B cell (primary cell): ENCODE data around the gene AQP12B. TPM values are rescaled to one million over a fixed set of nuclear protein-coding genes. Genes with fewer than 3 reads are reported as not detected.

Experiments used
- ATAC-seq: fragments of 200-7000 bp; cut with Tn5 transposase; one replicate; pipeline ENCODE4 v1.10.0; 2021; ENCODE audit warnings: low read depth, mild to moderate bottlenecking, moderate number of reproducible peaks, moderate library complexity
- CTCF ChIA-PET: fragments of 350-600 bp; sonication (Branson Sonifier 250); formaldehyde crosslinking; loops from one replicate; lab custom pipeline; 2021; ENCODE audit warnings: antibody characterized with exemption, inconsistent platforms; lab: Charles Lee
- POLR2A ChIA-PET: fragments of 350-600 bp; sonication (Branson Sonifier 250); formaldehyde crosslinking; loops from one replicate; lab custom pipeline; 2021; ENCODE audit warnings: antibody characterized with exemption; lab: Charles Lee
- DNase-seq: peaks from one replicate; pipeline ENCODE4 v3.0.0; 2013
- H2AFZ ChIP-seq: 2 replicates; pipeline ENCODE4 v1.6.1; 2012; ENCODE audit warnings: mild to moderate bottlenecking, low read depth, low read length; ENCODE audit not compliant: insufficient read depth, poor library complexity, severe bottlenecking
- H3K27ac ChIP-seq, 2 donors: 1 replicate in 1 of 2; 2 replicates in 1 of 2; pipeline ENCODE4 v1.5.1; 2012 to 2013; ENCODE audit warnings: low read length in 2 of 2, mild to moderate bottlenecking in 2 of 2, moderate library complexity in 1 of 2
- H3K27me3 ChIP-seq, 4 experiments: fragments of 200-600 bp in 1 of 4; sonication (generic) in 1 of 4; replicated peaks in 1 of 4; 1 replicate in 2 of 4; 2 replicates in 2 of 4; pipeline versions ENCODE4 v1.6.1 to v1.7.0; 2013 to 2016; ENCODE audit warnings: low read length in 3 of 4, mild to moderate bottlenecking in 2 of 4, mixed read lengths in 1 of 4, moderate library complexity in 1 of 4; ENCODE audit not compliant: insufficient read depth in 4 of 4, control insufficient read depth in 3 of 4; ENCODE audit errors: control extremely low read depth in 1 of 4
- H3K36me3 ChIP-seq, 2 experiments: replicated peaks in 1 of 2; 1 replicate in 1 of 2; 2 replicates in 1 of 2; pipeline versions ENCODE4 v1.6.1 to v1.7.1; 2013; ENCODE audit warnings: low read length in 1 of 2; ENCODE audit not compliant: insufficient read depth in 2 of 2, control insufficient read depth in 1 of 2; ENCODE audit errors: control extremely low read depth in 1 of 2, extremely low read depth in 1 of 2
- H3K4me1 ChIP-seq, 2 donors: fragments of 200-600 bp in 1 of 2; sonication (generic) in 1 of 2; 1 replicate in 1 of 2; 2 replicates in 1 of 2; pipeline versions ENCODE4 v1.5.1 to v1.6.1; 2013 to 2017; ENCODE audit warnings: low read length in 2 of 2; ENCODE audit not compliant: control insufficient read depth in 2 of 2, insufficient read depth in 2 of 2
- H3K4me2 ChIP-seq: replicated peaks from 2 replicates; pipeline ENCODE3; 2012; ENCODE audit warnings: mild to moderate bottlenecking, low read depth, low read length; ENCODE audit not compliant: poor library complexity, severe bottlenecking
- H3K4me3 ChIP-seq, 5 experiments: fragments of 200-600 bp in 1 of 5; sonication (generic) in 1 of 5; 1 replicate in 3 of 5; 2 replicates in 2 of 5; pipeline versions ENCODE4 v1.5.1 to v1.7.0; 2011 to 2016; ENCODE audit warnings: low read length in 4 of 5, mild to moderate bottlenecking in 4 of 5, low read depth in 2 of 5, control low read depth in 1 of 5, moderate library complexity in 1 of 5; ENCODE audit not compliant: insufficient read depth in 1 of 5; ENCODE audit errors: control extremely low read depth in 1 of 5, extremely low read depth in 1 of 5
- H3K79me2 ChIP-seq: fragments of 200-600 bp; sonication (generic); one replicate; pipeline ENCODE4 v1.6.0; 2016; ENCODE audit warnings: low read length; ENCODE audit not compliant: control insufficient read depth, insufficient read depth
- H3K9ac ChIP-seq: fragments of 200-600 bp; sonication (generic); 2 replicates; pipeline ENCODE4 v1.6.1; 2017; ENCODE audit warnings: mild to moderate bottlenecking, low read length, moderate library complexity
- H3K9me3 ChIP-seq, 3 donors: one replicate each; pipeline versions ENCODE4 v1.6.1 to v1.7.1; 2013; ENCODE audit warnings: low read length in 2 of 3; ENCODE audit not compliant: control insufficient read depth in 2 of 3, insufficient read depth in 1 of 3; ENCODE audit errors: control extremely low read depth in 1 of 3
- H4K20me1 ChIP-seq: 2 replicates; pipeline ENCODE4 v1.6.0; 2012; ENCODE audit warnings: mild to moderate bottlenecking, low read length; ENCODE audit not compliant: insufficient read depth, control insufficient read depth, poor library complexity, severe bottlenecking
- H3K27ac Mint-ChIP-seq: one replicate; pipeline ENCODE4 v1.8.0; 2021; ENCODE audit warnings: mixed read lengths
- H3K27me3 Mint-ChIP-seq: one replicate; pipeline ENCODE4 v1.8.0; 2021; ENCODE audit warnings: mixed read lengths
- H3K4me1 Mint-ChIP-seq: one replicate; pipeline ENCODE4 v1.8.0; 2021; ENCODE audit warnings: mixed read lengths
- H3K4me3 Mint-ChIP-seq: one replicate; pipeline ENCODE4 v1.8.0; 2021; ENCODE audit warnings: mixed read lengths
- H3K9me3 Mint-ChIP-seq: one replicate; pipeline ENCODE4 v1.8.0; 2022; ENCODE audit warnings: mixed read lengths; ENCODE audit not compliant: insufficient read depth
- EZH2 ChIP-seq: IDR thresholded peaks from 2 replicates; pipeline ENCODE4 v1.6.1; 2012; ENCODE audit warnings: borderline replicate concordance, low read depth, mild to moderate bottlenecking, moderate library complexity, low read length; ENCODE audit not compliant: insufficient read depth, poor library complexity, severe bottlenecking
- WGBS: methylation state at CpG from one replicate; pipeline ENCODE4 v1.1.5; 2013; ENCODE audit warnings: missing lambda C conversion rate; ENCODE audit not compliant: insufficient coverage; 5-methylcytosine and 5-hydroxymethylcytosine counted together
- intact Hi-C: fragments of 100-400 bp; cut with micrococcal nuclease; formaldehyde crosslinking; loops from one replicate; pipeline ENCODE4 v1.10.0; 2022
- polyA plus RNA-seq: library from polyadenylated mRNA; depleted of rRNA; stranded (reverse); fragments of >200 nt; gene quantifications from 2 replicates; pipeline ENCODE4 v1.2.3, GENCODE V29; 2012
- total RNA-seq, 2 donors: library from RNA; stranded (reverse); fragments of 120-200 nt in 1 of 2; gene quantifications; 1 replicate in 1 of 2; 2 replicates in 1 of 2; pipeline versions ENCODE4 v1.2.3 to v1.2.4, GENCODE V29; 2013 to 2022
- TF ChIP-seq, protein P1 (sequence below): fragments of 200-600 bp; IDR thresholded peaks from one replicate; pipeline ENCODE4 v1.8.0; 2022; ENCODE audit warnings: antibody characterized with exemption, mild to moderate bottlenecking

The AQP12B gene
- total and polyA plus RNA-seq, 2 donors (not counting 1 experiment from before 2014, with no cell fraction given), result not detected

GRCh38 chr2:240636563-240637115, 46.0 kb downstream of the AQP12B start:
- no peak for ATAC-seq
- no peak for DNase-seq
- 84% methylated on average over 9 of the region's 11 CpGs for WGBS
- peaks cover 3% of the 10 kb centered on the region for H3K27me3 Mint-ChIP-seq
- Histone ChIP-seq H3K9ac (no peak overlapping the region), H3K36me3 (no peaks in the 10 kb centered on the region), H3K9me3 (peaks cover 0 to 42% (median 17%) of the 10 kb centered on the region in 3 donors), H3K4me3 (no peak overlapping the region), H3K79me2 (no peaks in the 10 kb centered on the region), H3K4me1 (no peaks in the 10 kb centered on the region), H2AFZ (no peak overlapping the region), H3K27ac (no peak overlapping the region), H4K20me1 (no peaks in the 10 kb centered on the region), H3K27me3 (no peaks in the 10 kb centered on the region), H3K4me2 (no peak overlapping the region)
- H3K27ac Mint-ChIP-seq, result no peak overlapping the region
- no peaks in the 10 kb centered on the region for H3K4me1 Mint-ChIP-seq
- TF ChIP-seq, protein P1, sequence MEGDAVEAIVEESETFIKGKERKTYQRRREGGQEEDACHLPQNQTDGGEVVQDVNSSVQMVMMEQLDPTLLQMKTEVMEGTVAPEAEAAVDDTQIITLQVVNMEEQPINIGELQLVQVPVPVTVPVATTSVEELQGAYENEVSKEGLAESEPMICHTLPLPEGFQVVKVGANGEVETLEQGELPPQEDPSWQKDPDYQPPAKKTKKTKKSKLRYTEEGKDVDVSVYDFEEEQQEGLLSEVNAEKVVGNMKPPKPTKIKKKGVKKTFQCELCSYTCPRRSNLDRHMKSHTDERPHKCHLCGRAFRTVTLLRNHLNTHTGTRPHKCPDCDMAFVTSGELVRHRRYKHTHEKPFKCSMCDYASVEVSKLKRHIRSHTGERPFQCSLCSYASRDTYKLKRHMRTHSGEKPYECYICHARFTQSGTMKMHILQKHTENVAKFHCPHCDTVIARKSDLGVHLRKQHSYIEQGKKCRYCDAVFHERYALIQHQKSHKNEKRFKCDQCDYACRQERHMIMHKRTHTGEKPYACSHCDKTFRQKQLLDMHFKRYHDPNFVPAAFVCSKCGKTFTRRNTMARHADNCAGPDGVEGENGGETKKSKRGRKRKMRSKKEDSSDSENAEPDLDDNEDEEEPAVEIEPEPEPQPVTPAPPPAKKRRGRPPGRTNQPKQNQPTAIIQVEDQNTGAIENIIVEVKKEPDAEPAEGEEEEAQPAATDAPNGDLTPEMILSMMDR, result no peak
- no peak for TF ChIP-seq EZH2
- H3K9me3 Mint-ChIP-seq, result peaks cover 4% of the 10 kb centered on the region
- POLR2A ChIA-PET, result no interaction called here
- intact Hi-C loops, result no loop called here
- CTCF ChIA-PET, result no interaction called here
- no peak overlapping the region for H3K4me3 Mint-ChIP-seq

- Histone ChIP-seq H3K79me2 (no peaks in the 10 kb centered on the region), H3K4me2 (no peak overlapping the region), H3K9me3 (peaks cover 0 to 43% (median 17%) of the 10 kb centered on the region in 3 donors), H3K4me1 (no peaks in the 10 kb centered on the region), H3K4me3 (no peak overlapping the region), H3K36me3 (no peaks in the 10 kb centered on the region), H2AFZ (no peak overlapping the region), H3K27ac (no peak overlapping the region), H4K20me1 (no peaks in the 10 kb centered on the region), H3K27me3 (no peaks in the 10 kb centered on the region), H3K9ac (no peak overlapping the region)
- H3K4me1 Mint-ChIP-seq, result no peaks in the 10 kb centered on the region
- no peak for TF ChIP-seq EZH2
- TF ChIP-seq, protein P1, result no peak
- intact Hi-C loops, result no loop called here
- 86% methylated on average over 2 of the region's 3 CpGs for WGBS
- H3K27me3 Mint-ChIP-seq, result peaks cover 3% of the 10 kb centered on the region
- ATAC-seq (no peak), DNase-seq (no peak)
- ChIA-PET POLR2A (no interaction called here), CTCF (no interaction called here)
- H3K9me3 Mint-ChIP-seq, result peaks cover 4% of the 10 kb centered on the region
- no peak overlapping the region for H3K4me3 Mint-ChIP-seq
- H3K27ac Mint-ChIP-seq, result no peak overlapping the region
Observed at GRCh38 chr2:240635998-240636547, 46.6 kb downstream of the AQP12B start.
